Measurements from ENCODE around the gene GLTPD2.

The GLTPD2 gene

DNA sequence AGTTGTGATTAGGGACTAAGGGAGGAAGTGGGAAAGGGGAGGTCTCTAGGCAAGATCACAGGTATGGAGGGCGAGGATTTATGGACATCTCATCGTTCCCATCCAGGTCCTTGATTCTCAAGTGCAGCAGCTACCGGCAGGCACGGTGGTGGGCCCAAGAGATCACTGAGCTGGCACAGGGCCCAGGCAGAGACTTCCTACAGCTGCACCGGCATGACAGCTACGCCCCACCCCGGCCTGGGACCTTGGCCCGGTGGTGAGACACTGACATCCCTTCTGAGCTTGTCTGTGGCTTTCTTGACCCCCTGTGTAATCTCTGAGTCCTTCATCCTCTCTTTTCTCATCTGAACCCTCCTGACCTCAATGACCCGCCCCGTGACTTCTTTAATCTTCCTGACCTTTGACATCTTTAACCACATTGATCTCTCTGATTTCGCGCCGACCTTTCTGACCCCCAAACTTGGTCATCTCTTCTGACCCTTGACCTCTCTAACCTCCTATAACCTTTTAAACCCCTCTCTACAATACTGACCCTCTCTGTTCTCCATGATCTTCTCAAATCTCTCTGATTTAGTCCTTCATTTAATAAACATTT lies 22.0 kb downstream of the GLTPD2 start:
- TF ChIP-seq TCF12 (IDR thresholded peaks at IDR 0.05; ENCODE audit: low read depth) (no peak), TEAD4 (IDR thresholded peaks at IDR 0.05) (no peak), EGR1 (IDR thresholded peaks at IDR 0.05) (no peak), FOXM1 (IDR thresholded peaks at IDR 0.05; ENCODE audit: borderline replicate concordance, low read depth) (no peak), ZBTB7A (IDR thresholded peaks at IDR 0.05; ENCODE audit: low read depth) (no peak)
- TF ChIP-seq, protein P1, sequence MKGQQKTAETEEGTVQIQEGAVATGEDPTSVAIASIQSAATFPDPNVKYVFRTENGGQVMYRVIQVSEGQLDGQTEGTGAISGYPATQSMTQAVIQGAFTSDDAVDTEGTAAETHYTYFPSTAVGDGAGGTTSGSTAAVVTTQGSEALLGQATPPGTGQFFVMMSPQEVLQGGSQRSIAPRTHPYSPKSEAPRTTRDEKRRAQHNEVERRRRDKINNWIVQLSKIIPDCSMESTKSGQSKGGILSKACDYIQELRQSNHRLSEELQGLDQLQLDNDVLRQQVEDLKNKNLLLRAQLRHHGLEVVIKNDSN (IDR thresholded peaks at IDR 0.05): no peak

DNA sequence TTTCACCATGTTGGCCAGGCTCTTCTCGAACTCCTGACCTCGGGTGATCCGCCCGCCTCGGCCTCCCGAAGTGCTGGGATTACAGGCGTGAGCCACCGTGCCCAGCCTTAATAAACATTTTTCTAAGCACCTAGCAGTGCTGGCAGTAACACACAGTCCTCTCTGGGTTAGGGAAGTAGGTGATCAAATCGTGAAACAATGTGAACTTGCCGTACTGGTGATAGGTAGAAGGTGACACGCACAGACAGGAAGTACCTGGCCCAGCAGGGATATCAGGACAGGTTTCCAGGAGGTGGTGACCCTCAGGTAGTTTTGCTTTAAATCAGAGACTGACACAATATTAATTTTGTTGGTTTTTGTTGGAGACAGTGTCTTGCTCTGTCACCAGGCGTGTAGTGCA lies 22.7 kb downstream of the GLTPD2 start:
- no peak for TF ChIP-seq TAF1 (IDR thresholded peaks at IDR 0.05; ENCODE audit: low read depth)
- no peak for TF ChIP-seq ZBTB7A (IDR thresholded peaks at IDR 0.05; ENCODE audit: low read depth)
- no peak for TF ChIP-seq TEAD4 (IDR thresholded peaks at IDR 0.05)
- TF ChIP-seq NFIC (IDR thresholded peaks at IDR 0.05): no peak
- no peak for TF ChIP-seq RAD21 (IDR thresholded peaks at IDR 0.05; ENCODE audit: low read depth)
- TF ChIP-seq, protein P2, sequence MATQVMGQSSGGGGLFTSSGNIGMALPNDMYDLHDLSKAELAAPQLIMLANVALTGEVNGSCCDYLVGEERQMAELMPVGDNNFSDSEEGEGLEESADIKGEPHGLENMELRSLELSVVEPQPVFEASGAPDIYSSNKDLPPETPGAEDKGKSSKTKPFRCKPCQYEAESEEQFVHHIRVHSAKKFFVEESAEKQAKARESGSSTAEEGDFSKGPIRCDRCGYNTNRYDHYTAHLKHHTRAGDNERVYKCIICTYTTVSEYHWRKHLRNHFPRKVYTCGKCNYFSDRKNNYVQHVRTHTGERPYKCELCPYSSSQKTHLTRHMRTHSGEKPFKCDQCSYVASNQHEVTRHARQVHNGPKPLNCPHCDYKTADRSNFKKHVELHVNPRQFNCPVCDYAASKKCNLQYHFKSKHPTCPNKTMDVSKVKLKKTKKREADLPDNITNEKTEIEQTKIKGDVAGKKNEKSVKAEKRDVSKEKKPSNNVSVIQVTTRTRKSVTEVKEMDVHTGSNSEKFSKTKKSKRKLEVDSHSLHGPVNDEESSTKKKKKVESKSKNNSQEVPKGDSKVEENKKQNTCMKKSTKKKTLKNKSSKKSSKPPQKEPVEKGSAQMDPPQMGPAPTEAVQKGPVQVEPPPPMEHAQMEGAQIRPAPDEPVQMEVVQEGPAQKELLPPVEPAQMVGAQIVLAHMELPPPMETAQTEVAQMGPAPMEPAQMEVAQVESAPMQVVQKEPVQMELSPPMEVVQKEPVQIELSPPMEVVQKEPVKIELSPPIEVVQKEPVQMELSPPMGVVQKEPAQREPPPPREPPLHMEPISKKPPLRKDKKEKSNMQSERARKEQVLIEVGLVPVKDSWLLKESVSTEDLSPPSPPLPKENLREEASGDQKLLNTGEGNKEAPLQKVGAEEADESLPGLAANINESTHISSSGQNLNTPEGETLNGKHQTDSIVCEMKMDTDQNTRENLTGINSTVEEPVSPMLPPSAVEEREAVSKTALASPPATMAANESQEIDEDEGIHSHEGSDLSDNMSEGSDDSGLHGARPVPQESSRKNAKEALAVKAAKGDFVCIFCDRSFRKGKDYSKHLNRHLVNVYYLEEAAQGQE (IDR thresholded peaks at IDR 0.05; ENCODE audit: low read depth): no peak

DNA sequence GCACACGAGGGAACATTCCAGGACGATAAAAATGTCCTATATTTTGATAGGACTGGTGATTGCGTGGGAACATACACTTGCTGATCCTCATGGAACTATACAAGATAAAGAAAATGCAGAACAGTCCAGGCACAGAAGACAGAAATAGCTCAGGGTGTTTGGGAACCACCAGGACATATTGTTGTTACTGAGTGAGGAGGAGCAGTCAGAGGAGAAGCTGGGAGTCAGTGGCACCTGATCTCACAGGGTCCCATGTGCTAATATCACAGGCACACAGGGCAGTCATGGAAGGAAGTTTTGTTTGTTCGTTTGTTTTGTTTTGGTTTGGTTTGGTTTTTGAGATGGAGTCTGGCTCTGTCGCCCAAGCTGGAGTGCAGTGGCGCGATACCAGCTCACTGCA lies 23.9 kb downstream of the GLTPD2 start:
- TF ChIP-seq NFIC (IDR thresholded peaks at IDR 0.05) (no peak), EP300 (IDR thresholded peaks at IDR 0.05; ENCODE audit: borderline replicate concordance) (no peak), CREB1 (IDR thresholded peaks at IDR 0.05; ENCODE audit: low read depth) (no peak)
- TF ChIP-seq, protein P1 (IDR thresholded peaks at IDR 0.05): no peak
- TF ChIP-seq, protein P2 (IDR thresholded peaks at IDR 0.05; ENCODE audit: low read depth): no peak

DNA sequence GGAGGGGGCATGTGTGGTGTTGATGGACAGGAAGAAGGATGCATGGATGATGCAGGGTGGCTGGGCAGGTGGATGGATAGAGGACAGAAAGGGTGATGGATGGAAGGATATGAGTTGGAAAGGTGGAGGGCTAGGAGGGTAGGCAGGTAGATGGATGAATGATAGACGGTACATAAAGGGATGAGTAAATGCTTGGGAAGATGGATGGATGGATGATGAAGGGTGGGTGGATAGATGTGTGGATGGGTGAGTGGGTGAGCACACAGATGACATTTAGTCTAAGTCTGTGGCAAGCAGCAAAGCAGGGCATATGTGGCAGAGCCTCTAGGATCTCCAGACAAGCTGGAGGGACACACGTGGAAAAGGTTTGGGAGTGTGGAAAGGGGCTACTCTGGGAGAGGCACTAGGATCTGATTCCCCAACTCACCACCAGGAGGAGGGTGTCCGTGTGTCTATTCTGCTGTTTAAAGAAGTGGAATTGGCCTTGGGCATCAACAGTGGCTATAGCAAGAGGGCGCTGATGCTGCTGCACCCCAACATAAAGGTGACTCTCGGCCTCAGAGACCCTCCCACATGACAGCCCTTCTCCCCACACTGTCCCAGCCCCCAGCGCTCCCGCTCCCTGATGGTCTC lies 26.4 kb downstream of the GLTPD2 start:
- TF ChIP-seq TEAD4 (IDR thresholded peaks at IDR 0.05): no peak
- no peak for TF ChIP-seq EP300 (IDR thresholded peaks at IDR 0.05; ENCODE audit: borderline replicate concordance)
- TF ChIP-seq YY1 (IDR thresholded peaks at IDR 0.05; ENCODE audit: low read depth): no peak
- TF ChIP-seq CEBPB (IDR thresholded peaks at IDR 0.05): no peak
- TF ChIP-seq, protein P1 (IDR thresholded peaks at IDR 0.05): no peak
- TF ChIP-seq NFIC (IDR thresholded peaks at IDR 0.05): no peak

DNA sequence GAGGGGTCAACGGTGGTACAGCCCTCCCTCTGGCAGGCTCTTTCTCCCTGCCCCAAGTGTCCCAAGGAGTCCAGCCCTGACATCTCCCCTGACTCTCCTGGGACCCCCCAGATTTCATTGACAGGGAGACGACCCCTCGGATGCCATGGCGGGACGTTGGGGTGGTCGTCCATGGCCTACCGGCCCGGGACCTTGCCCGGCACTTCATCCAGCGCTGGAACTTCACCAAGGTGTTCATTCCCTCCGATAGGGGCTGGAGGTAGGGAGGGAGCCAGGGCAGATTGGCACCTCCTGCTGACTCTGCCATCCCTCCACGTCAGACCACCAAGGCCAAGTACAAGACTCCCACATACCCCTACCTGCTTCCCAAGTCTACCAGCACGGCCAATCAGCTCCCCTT lies 28.1 kb downstream of the GLTPD2 start:
- TF ChIP-seq EGR1 (IDR thresholded peaks at IDR 0.05): no peak
- TF ChIP-seq YY1 (IDR thresholded peaks at IDR 0.05; ENCODE audit: low read depth): no peak
- TF ChIP-seq, protein P2 (IDR thresholded peaks at IDR 0.05; ENCODE audit: low read depth): no peak
- TF ChIP-seq NFIC (IDR thresholded peaks at IDR 0.05): no peak
- TF ChIP-seq EP300 (IDR thresholded peaks at IDR 0.05; ENCODE audit: borderline replicate concordance): no peak
- no peak for TF ChIP-seq TAF1 (IDR thresholded peaks at IDR 0.05; ENCODE audit: low read depth)
- TF ChIP-seq TCF12 (IDR thresholded peaks at IDR 0.05; ENCODE audit: low read depth): no peak
- no peak for TF ChIP-seq TEAD4 (IDR thresholded peaks at IDR 0.05)
- TF ChIP-seq RAD21 (IDR thresholded peaks at IDR 0.05; ENCODE audit: low read depth): no peak
- TF ChIP-seq, protein P1 (IDR thresholded peaks at IDR 0.05): no peak
- TF ChIP-seq CEBPB (IDR thresholded peaks at IDR 0.05): no peak
- TF ChIP-seq ZBTB7A (IDR thresholded peaks at IDR 0.05; ENCODE audit: low read depth): no peak
- TF ChIP-seq CREB1 (IDR thresholded peaks at IDR 0.05; ENCODE audit: low read depth): no peak
